Type B pancreatic cell (in vitro differentiated cells): Measurements from ENCODE around the gene GDF15. TPM values are rescaled to one million over a fixed set of nuclear protein-coding genes. Genes with fewer than 3 reads are reported as not detected.

Experiments used
- DNase-seq: peaks from one replicate; pipeline ENCODE4 v3.0.0; 2021; ENCODE audit warnings: mixed read lengths; ENCODE audit not compliant: unreplicated experiment; ENCODE audit errors: extremely low spot score
- H3K27ac Mint-ChIP-seq: 2 replicates; pipeline ENCODE4 v1.8.0; 2021; ENCODE audit warnings: mild to moderate bottlenecking, mixed read lengths
- H3K27me3 Mint-ChIP-seq: 2 replicates; pipeline ENCODE4 v1.8.0; 2021; ENCODE audit warnings: mixed read lengths
- H3K36me3 Mint-ChIP-seq: 2 replicates; pipeline ENCODE4 v1.8.0; 2021; ENCODE audit warnings: mixed read lengths
- H3K4me1 Mint-ChIP-seq: one replicate; pipeline ENCODE4 v1.8.0; 2021; ENCODE audit warnings: mixed read lengths; ENCODE audit not compliant: unreplicated experiment
- H3K4me3 Mint-ChIP-seq: 2 replicates; pipeline ENCODE4 v1.8.0; 2021; ENCODE audit warnings: mild to moderate bottlenecking, mixed read lengths
- H3K9me3 Mint-ChIP-seq: 2 replicates; pipeline ENCODE4 v1.8.0; 2021; ENCODE audit warnings: mixed read lengths
- CTCF ChIP-seq: fragments of 200-600 bp; sonication (generic); conservative IDR thresholded peaks from 2 replicates; pipeline ENCODE4 v1.5.0; 2021; ENCODE audit warnings: antibody characterized with exemption, mild to moderate bottlenecking
- microRNA-seq: library from miRNA; unstranded; fragments of <30 nt; microRNA quantifications from one replicate; pipeline ENCODE4, GENCODE V29; 2020
- total RNA-seq: library from RNA; stranded (reverse); gene quantifications from 2 replicates; pipeline ENCODE4 v1.2.1, GENCODE V29; 2021; ENCODE audit warnings: low replicate concordance

GDF15 gene
- total RNA-seq, 1 donor from 2014 or later = 102 TPM

GRCh38 chr19:18435842-18436670 is 50.1 kb downstream of the GDF15 start:
- Mint-ChIP-seq H3K4me1 (peaks cover 19% of the 10 kb centered on the region), H3K4me3 (peak overlapping the region; percentile 84), H3K36me3 (no peaks in the 10 kb centered on the region), H3K9me3 (no peaks in the 10 kb centered on the region), H3K27me3 (no peaks in the 10 kb centered on the region), H3K27ac (peak overlapping the region; percentile 85)
- TF ChIP-seq CTCF = no peak
- no peak for DNase-seq

GRCh38 chr19:18436671-18437490 is 50.9 kb downstream of the GDF15 start:
- Mint-ChIP-seq H3K36me3 (no peaks in the 10 kb centered on the region), H3K9me3 (no peaks in the 10 kb centered on the region), H3K27ac (peak overlapping the region; percentile 85), H3K4me1 (peaks cover 19% of the 10 kb centered on the region), H3K4me3 (peak overlapping the region; percentile 84), H3K27me3 (no peaks in the 10 kb centered on the region)
- peak; percentile 86 for DNase-seq
- TF ChIP-seq CTCF = peak; percentile 49

GRCh38 chr19:18437491-18438330 is 51.8 kb downstream of the GDF15 start, which contains the start of gene ISYNA1:
Gene ISYNA1, minus strand, starts transcription at chr19:18438133. Its CDS starts 154 bp downstream, at chr19:18437979.
- Mint-ChIP-seq H3K9me3 (no peaks in the 10 kb centered on the region), H3K4me1 (peaks cover 23% of the 10 kb centered on the region), H3K4me3 (peak within 1 kb of the TSS; percentile 83), H3K36me3 (peaks cover 4% of the 10 kb centered on the region), H3K27ac (peak within 1 kb of the TSS; percentile 94), H3K27me3 (no peaks in the 10 kb centered on the region)
- DNase-seq = no peak
- TF ChIP-seq CTCF = no peak

- Mint-ChIP-seq H3K4me3 (peak overlapping the region; percentile 77), H3K27ac (peak overlapping the region; percentile 94), H3K9me3 (no peaks in the 10 kb centered on the region), H3K36me3 (peaks cover 5% of the 10 kb centered on the region), H3K27me3 (no peaks in the 10 kb centered on the region), H3K4me1 (peaks cover 24% of the 10 kb centered on the region)
- TF ChIP-seq CTCF = no peak
- DNase-seq = no peak
Observed at GRCh38 chr19:18438331-18439024, 52.5 kb downstream of the GDF15 start.

Small RNA genes within 50 kb of the gene (microRNA-seq; reads per million reads assigned to microRNA genes)
- not detected for gene MIR3189

Other genes starting within 250 kb of the GDF15 start
- gene PIK3R2, start 233.0 kb upstream of the GDF15 start, total RNA-seq = 41.4 and 47.0 TPM in 2 replicates
- gene IFI30, start 212.3 kb upstream of the GDF15 start, total RNA-seq = 20.2 and 22.8 TPM in 2 replicates
- gene MPV17L2, start 192.9 kb upstream of the GDF15 start, total RNA-seq = 10.2 and 11.6 TPM in 2 replicates
- 6.7 and 8.7 TPM in 2 replicates for gene RAB3A, start 182.1 kb upstream of the GDF15 start, total RNA-seq
- 0.33 and 0.89 TPM in 2 replicates for gene PDE4C, start 159.7 kb upstream of the GDF15 start, total RNA-seq
- 7.8 and 10.2 TPM in 2 replicates for gene IQCN, start 111.7 kb upstream of the GDF15 start, total RNA-seq
- gene JUND, start 104.5 kb upstream of the GDF15 start, total RNA-seq = 126 and 232 TPM in 2 replicates
- gene LSM4, start 63.1 kb upstream of the GDF15 start, total RNA-seq = 196 and 223 TPM in 2 replicates
- gene PGPEP1, start 45.6 kb upstream of the GDF15 start, total RNA-seq = 28.8 and 46.7 TPM in 2 replicates
- 0.19 TPM in 1 of 2 replicates, not detected in the other for gene LRRC25, start 11.5 kb downstream of the GDF15 start, total RNA-seq
- 76.7 and 99.0 TPM in 2 replicates for gene SSBP4, start 33.2 kb downstream of the GDF15 start, total RNA-seq
- 278 and 303 TPM in 2 replicates for gene ISYNA1, start 52.0 kb downstream of the GDF15 start, total RNA-seq
- 13.6 and 16.7 TPM in 2 replicates for gene ELL, start 135.9 kb downstream of the GDF15 start, total RNA-seq
- 151 and 191 TPM in 2 replicates for gene FKBP8, start 157.4 kb downstream of the GDF15 start, total RNA-seq
- gene KXD1, start 171.7 kb downstream of the GDF15 start, total RNA-seq = 72.9 and 73.9 TPM in 2 replicates
- 1,126 and 1,202 TPM in 2 replicates for gene UBA52, start 185.7 kb downstream of the GDF15 start, total RNA-seq
- gene REX1BD, start 202.6 kb downstream of the GDF15 start, total RNA-seq = 54.0 and 63.5 TPM in 2 replicates
- gene CRLF1, start 220.6 kb downstream of the GDF15 start, total RNA-seq = 2.8 and 7.8 TPM in 2 replicates
- 4.6 and 9.4 TPM in 2 replicates for gene TMEM59L, start 226.7 kb downstream of the GDF15 start, total RNA-seq